ENCODE measurements around the gene SCEL.

SCEL gene

DNA sequence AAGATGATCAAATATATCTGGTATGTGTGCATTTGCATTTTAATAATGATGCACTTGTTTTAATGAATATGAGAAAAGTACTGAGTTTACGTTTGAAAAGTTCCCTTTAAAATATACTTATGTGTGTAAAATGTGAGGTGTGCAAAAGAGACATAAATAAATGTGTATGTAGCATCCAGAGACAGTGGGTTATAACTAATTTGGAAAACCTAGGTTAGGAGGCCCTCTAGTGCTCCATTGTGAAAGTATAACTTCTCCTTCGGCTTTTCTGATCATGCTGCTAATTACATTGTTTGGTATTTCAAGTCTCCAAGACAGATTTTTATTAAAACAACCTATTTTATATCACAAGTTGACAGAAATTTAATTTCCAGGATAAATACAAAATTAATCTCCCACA is 30.1 kb downstream of the SCEL start:
- ATAC-seq: peak; percentile 52
- DNase-seq: no peak
- Mint-ChIP-seq H3K36me3 (ENCODE audit: low read depth) (no peaks in the 10 kb centered on the region), H3K4me1 (no peaks in the 10 kb centered on the region), H3K4me3 (no peak overlapping the region), H3K9me3 (no peaks in the 10 kb centered on the region), H3K27ac (no peak overlapping the region), H3K27me3 (no peaks in the 10 kb centered on the region)

DNA sequence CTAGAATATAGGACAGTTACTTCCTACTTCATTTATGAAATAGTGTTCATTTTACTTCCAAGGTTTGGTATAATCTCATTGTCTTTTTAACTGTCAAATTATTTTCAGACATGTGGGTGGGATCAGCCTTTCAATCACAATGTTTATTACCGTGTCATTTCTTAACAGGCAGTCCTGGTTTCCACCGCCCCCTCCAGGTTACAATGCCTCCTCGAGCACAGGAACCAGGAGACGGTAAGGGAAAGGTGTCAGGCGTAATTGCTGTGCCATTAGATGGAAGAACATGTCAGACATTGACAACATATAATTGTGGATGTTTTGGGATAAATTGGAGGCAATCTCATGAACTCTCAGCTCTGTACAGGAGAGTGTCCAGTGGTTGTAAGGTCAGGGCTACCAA is 36.5 kb downstream of the SCEL start:
- ATAC-seq: no peak
- Mint-ChIP-seq H3K27me3 (peaks cover 21% of the 10 kb centered on the region), H3K9me3 (no peaks in the 10 kb centered on the region), H3K36me3 (ENCODE audit: low read depth) (no peaks in the 10 kb centered on the region), H3K4me3 (no peak overlapping the region), H3K4me1 (no peaks in the 10 kb centered on the region), H3K27ac (no peak overlapping the region)
- DNase-seq: no peak

DNA sequence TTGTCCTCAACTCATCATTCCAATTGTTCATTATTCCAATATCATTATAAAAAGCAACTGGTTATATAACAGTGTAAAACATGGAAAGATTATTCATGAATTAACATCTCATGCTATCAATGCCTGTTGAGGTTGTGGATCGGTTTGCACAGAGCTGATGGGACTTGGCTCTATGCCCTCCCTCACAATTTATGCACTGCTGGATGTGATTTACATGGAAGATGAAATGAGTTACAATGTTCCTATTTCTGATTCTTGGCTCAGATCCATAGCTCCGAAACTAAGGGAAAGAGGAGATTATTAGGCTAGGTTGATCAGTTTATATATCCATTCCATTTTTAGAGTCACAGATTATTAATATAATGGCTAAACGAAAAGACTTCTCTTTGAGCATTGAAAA is 38.6 kb downstream of the SCEL start:
- H3K27ac Mint-ChIP-seq: no peak overlapping the region
- H3K36me3 Mint-ChIP-seq (ENCODE audit: low read depth): no peaks in the 10 kb centered on the region
- DNase-seq: no peak
- no peaks in the 10 kb centered on the region for H3K9me3 Mint-ChIP-seq
- H3K4me1 Mint-ChIP-seq: no peaks in the 10 kb centered on the region
- no peak overlapping the region for H3K4me3 Mint-ChIP-seq
- ATAC-seq: no peak
- peaks cover 25% of the 10 kb centered on the region for H3K27me3 Mint-ChIP-seq

DNA sequence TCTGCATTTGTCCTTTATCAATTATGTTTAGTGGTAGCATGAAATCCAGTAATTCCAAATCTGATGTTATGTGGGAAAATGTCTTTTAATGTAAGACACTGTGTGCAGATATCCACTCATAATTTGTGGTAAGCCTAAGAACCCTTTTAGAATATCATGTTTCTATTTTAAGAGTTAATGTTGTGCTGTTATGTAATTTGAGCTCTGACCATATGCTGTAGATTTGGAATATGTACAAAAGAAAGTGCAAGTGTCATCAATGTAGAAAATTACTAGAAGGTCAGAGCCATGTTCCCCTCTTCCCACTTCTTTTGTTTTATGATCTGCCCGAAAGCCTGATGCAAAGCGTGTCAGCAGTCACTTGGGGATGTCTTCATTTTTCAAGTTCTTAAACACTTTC is 44.5 kb downstream of the SCEL start:
- no peak for ATAC-seq
- Mint-ChIP-seq H3K27ac (no peak overlapping the region), H3K27me3 (peaks cover 24% of the 10 kb centered on the region), H3K4me3 (no peak overlapping the region), H3K4me1 (no peaks in the 10 kb centered on the region), H3K9me3 (no peaks in the 10 kb centered on the region), H3K36me3 (ENCODE audit: low read depth) (no peaks in the 10 kb centered on the region)
- no peak for DNase-seq

DNA sequence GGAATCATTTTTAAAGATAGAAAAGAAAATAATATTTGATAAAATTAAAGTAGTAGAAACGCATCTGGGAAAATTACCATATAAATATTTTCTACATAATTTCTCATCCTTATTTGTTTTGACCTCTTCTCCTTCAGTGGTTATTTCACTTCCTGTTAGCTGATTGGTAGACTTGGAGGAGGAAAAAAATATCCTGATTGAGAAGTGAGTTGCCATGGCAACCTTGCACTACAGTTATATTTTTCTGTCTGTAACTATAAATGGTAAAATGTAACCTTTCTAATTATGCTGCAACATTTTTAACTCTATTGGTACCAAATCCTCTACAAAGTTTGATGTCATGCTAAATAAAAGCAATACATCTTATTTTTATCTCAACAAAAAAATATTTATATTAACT is 45.2 kb downstream of the SCEL start:
- H3K4me3 Mint-ChIP-seq: no peak overlapping the region
- DNase-seq (no peak), ATAC-seq (no peak)
- no peaks in the 10 kb centered on the region for H3K36me3 Mint-ChIP-seq (ENCODE audit: low read depth)
- H3K9me3 Mint-ChIP-seq: no peaks in the 10 kb centered on the region
- H3K27ac Mint-ChIP-seq: no peak overlapping the region
- H3K27me3 Mint-ChIP-seq: peaks cover 22% of the 10 kb centered on the region
- no peaks in the 10 kb centered on the region for H3K4me1 Mint-ChIP-seq

DNA sequence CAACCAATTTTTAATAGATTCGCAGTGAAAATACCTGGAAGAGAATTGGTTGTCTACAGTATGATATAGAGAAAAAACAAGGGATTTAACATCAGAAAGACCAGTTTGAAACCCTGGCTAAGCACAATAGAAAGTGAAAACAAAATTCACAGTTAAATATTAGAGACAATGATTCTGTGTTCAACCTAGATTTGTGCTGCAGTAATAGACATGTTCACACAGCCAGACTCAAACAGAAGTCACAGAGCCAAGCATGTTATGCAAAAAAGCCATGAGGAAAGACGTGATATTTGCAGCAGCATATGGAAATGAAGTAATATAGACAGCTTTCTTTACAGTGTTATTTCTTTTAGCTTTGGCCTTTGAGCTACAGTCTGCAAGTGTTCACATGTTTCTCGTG is 48.1 kb downstream of the SCEL start:
- H3K36me3 Mint-ChIP-seq (ENCODE audit: low read depth): no peaks in the 10 kb centered on the region
- ATAC-seq: no peak
- no peak for DNase-seq
- peaks cover 8% of the 10 kb centered on the region for H3K27me3 Mint-ChIP-seq
- no peak overlapping the region for H3K27ac Mint-ChIP-seq
- no peak overlapping the region for H3K4me3 Mint-ChIP-seq
- no peaks in the 10 kb centered on the region for H3K9me3 Mint-ChIP-seq
- H3K4me1 Mint-ChIP-seq: no peaks in the 10 kb centered on the region

DNA sequence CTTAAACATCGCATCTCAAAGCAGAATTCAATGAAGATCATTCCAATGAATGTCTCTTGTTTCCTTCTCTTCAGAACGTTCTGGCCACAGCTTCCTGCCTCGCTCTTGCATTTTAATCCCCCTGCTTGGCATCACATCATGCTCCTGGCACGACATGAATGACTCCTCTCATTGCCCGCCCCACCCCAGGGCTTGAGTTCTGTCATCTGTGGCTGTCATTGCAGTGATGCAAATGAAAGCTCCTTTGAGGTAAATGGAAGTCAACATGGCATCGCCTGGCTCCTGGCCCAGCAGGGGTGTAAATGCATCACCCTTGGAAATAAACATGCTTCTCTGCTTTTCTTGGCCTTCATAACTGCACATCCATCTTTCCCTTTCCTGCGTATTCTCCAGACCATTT is 48.6 kb downstream of the SCEL start:
- Mint-ChIP-seq H3K27ac (no peak overlapping the region), H3K4me3 (no peak overlapping the region), H3K4me1 (no peaks in the 10 kb centered on the region), H3K27me3 (peaks cover 8% of the 10 kb centered on the region), H3K36me3 (ENCODE audit: low read depth) (no peaks in the 10 kb centered on the region), H3K9me3 (no peaks in the 10 kb centered on the region)
- DNase-seq (no peak), ATAC-seq (no peak)

DNA sequence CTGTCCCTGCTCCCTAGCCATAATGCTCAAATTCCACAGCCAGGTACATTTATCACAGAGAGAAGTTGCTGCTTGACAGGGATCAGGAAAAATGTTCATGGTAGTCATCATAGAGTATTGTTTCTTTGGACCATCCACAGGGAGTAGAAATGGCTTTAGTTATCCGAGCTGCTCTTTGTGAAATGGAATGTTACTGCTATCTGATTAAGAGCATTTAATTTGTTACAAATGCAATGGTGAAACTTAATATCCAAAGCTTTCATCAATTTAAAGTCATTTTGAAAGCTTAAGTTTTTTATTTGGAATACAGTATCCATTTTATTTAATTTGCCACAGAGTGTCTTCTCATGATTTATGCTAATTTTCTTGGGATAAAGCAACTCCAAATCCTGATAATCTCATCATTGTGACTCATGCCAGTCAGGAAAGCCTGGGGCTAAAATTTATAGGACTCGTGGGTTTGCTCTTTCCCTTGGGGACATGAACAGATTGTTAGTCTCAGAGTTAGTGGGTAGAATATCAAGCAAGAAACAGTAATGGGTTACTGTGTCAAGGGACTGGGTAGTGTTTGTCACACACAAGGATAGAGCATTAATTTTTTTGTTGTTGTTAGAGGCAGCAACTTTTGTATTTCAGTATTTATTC is 59.8 kb downstream of the SCEL start:
- DNase-seq (no peak), ATAC-seq (no peak)
- Mint-ChIP-seq H3K4me1 (no peaks in the 10 kb centered on the region), H3K27me3 (peaks cover 26% of the 10 kb centered on the region), H3K9me3 (no peaks in the 10 kb centered on the region), H3K36me3 (ENCODE audit: low read depth) (no peaks in the 10 kb centered on the region), H3K27ac (no peak overlapping the region), H3K4me3 (no peak overlapping the region)

DNA sequence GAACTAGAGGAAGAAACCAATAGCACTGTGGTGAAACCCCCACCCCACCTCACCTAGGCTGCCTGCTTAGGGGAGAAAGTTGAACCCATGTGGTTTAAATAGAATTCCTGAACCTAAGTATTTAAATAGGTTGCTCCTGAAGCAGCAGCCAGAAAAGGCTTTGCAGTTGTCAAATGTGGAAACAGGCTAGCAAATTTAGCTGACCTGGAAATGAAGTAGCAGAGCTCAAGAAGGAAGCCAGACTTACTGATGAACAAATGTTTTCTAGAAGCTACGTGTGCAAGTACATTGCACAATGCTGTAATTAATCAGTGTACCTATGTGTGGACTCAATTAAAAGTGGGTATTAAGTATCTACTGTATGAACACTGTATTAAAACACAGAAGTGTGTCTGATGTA is 61.3 kb downstream of the SCEL start:
- H3K4me1 Mint-ChIP-seq: no peaks in the 10 kb centered on the region
- no peak for DNase-seq
- no peaks in the 10 kb centered on the region for H3K36me3 Mint-ChIP-seq (ENCODE audit: low read depth)
- H3K4me3 Mint-ChIP-seq: no peak overlapping the region
- H3K27me3 Mint-ChIP-seq: peaks cover 24% of the 10 kb centered on the region
- no peaks in the 10 kb centered on the region for H3K9me3 Mint-ChIP-seq
- no peak for ATAC-seq
- no peak overlapping the region for H3K27ac Mint-ChIP-seq

DNA sequence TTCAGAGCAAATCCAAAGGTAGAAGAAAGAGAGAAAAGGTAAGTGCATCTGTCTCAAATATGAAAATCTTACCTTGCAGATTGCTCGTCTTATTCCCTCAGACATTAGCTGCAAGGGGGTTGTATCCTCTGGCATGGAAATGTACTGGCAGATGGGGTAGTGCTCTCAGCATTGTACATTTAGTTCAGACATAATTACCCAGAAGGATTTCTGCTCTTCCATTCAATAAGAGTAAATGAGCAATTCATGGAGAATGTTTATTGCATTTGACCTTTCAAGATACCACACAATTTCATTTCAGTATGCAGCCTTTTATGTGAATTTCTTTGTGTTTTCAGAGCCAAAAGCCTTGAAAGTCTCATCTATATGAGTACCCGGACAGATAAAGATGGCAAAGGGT is 63.8 kb downstream of the SCEL start:
- DNase-seq (no peak), ATAC-seq (no peak)
- Mint-ChIP-seq H3K4me3 (no peak overlapping the region), H3K36me3 (ENCODE audit: low read depth) (no peaks in the 10 kb centered on the region), H3K27ac (no peak overlapping the region), H3K9me3 (no peaks in the 10 kb centered on the region), H3K27me3 (peaks cover 14% of the 10 kb centered on the region), H3K4me1 (no peaks in the 10 kb centered on the region)

DNA sequence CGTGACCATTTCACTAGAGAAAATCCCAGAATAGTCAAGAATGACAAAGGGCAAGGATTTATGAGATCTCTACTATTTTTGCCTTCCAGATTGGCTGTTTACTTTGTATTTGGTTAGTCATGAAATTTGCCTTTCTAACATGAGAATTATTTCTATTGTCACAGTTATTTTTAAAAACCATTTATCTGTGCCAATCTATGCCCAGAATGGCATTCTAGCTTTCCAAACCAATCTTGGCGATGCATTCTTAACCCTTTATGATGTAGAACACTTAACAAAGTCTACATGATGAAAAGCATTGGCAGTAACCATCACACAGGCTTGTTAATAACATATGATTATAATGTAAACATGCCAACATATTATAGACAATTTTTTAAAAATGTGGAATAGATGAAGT is 65.2 kb downstream of the SCEL start:
- H3K27me3 Mint-ChIP-seq: peaks cover 11% of the 10 kb centered on the region
- H3K9me3 Mint-ChIP-seq: no peaks in the 10 kb centered on the region
- no peaks in the 10 kb centered on the region for H3K4me1 Mint-ChIP-seq
- ATAC-seq (no peak), DNase-seq (no peak)
- H3K4me3 Mint-ChIP-seq: no peak overlapping the region
- H3K27ac Mint-ChIP-seq: no peak overlapping the region
- H3K36me3 Mint-ChIP-seq (ENCODE audit: low read depth): no peaks in the 10 kb centered on the region

DNA sequence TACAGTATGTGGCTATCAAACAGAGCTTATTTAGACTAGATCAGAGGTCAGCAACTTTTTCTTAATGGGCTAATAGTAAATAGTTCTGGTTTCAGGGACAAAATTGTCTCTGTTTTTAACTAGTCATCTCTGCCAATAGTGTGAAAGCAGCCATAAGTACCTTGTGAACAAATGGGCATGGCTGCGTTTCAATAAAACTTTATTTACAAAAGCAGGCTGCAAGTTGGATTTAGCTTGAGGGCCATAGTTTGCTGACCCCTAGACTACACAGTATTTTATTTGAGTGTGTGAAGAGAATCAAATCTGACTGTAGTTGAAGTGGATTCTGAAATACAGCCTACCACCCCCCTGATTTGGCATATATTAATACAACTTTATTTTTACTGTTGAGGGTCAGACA is 75.6 kb downstream of the SCEL start:
- no peak for ATAC-seq
- Mint-ChIP-seq H3K4me3 (no peak overlapping the region), H3K36me3 (ENCODE audit: low read depth) (no peaks in the 10 kb centered on the region), H3K9me3 (no peaks in the 10 kb centered on the region), H3K27me3 (peaks cover 4% of the 10 kb centered on the region), H3K27ac (no peak overlapping the region), H3K4me1 (no peaks in the 10 kb centered on the region)
- DNase-seq: no peak

DNA sequence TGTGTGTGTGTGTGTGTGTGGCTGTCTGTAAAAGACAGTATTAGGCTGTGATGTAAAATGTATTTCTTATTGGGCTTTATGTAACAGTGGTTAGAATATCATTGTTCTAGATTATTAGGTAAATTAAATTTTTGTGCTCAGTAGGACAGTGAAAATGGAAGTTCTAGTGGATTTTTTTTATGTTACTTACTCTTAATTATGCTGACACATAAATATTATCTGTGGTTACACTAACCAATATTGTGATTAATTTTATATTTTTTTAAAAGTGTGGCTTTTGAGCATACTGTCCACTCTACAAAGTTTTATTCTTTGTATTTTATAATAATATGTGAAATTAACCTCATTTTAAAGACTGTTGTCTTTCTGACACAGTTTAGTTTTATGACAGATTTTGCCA is 80.5 kb downstream of the SCEL start:
- Mint-ChIP-seq H3K4me1 (no peaks in the 10 kb centered on the region), H3K9me3 (no peaks in the 10 kb centered on the region), H3K36me3 (ENCODE audit: low read depth) (no peaks in the 10 kb centered on the region), H3K27ac (no peak overlapping the region), H3K27me3 (peaks cover 11% of the 10 kb centered on the region), H3K4me3 (no peak overlapping the region)
- DNase-seq (no peak), ATAC-seq (no peak)

DNA sequence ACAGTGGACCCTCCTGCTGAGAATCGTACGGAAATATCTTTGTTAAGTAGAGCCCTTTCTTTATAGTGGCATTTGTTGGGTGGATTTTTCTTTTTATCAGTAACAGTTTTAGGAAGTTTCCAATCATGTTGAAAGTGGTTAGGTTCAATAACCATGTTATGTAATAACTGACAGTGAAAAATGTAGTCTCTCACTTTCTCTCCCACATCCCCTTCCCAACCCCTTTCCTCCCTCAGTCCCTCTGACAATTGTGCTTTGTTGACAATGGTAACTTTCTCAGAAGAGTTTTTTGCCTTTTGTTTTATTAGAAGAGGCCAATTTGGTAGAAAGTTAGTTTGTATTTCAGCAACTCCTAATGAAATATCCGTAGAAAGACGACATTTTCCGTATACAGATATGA is 84.1 kb downstream of the SCEL start:
- no peak overlapping the region for H3K4me3 Mint-ChIP-seq
- H3K9me3 Mint-ChIP-seq: no peaks in the 10 kb centered on the region
- no peaks in the 10 kb centered on the region for H3K36me3 Mint-ChIP-seq (ENCODE audit: low read depth)
- peaks cover 7% of the 10 kb centered on the region for H3K27me3 Mint-ChIP-seq
- H3K4me1 Mint-ChIP-seq: no peaks in the 10 kb centered on the region
- ATAC-seq: no peak
- no peak overlapping the region for H3K27ac Mint-ChIP-seq
- DNase-seq: no peak

DNA sequence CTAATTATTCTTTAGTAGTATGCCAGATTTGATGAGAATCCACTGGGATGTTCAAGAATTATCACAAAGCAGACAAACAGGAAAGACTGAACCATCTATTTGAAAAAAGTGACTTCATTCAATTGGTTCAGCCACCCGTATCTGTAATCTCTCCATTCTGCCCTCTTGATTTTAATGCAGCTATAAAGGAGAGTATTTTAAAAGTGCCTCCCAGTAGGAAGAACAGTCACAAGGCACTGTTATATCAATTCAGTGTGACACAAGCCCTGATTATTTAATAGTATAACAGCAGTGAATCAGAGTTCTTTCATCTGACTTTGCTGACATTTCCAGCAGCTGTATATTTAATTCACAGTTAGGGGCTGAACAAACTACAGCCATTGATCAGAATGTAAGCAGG is 84.6 kb downstream of the SCEL start:
- Mint-ChIP-seq H3K36me3 (ENCODE audit: low read depth) (no peaks in the 10 kb centered on the region), H3K9me3 (no peaks in the 10 kb centered on the region), H3K4me3 (no peak overlapping the region), H3K4me1 (no peaks in the 10 kb centered on the region), H3K27me3 (peaks cover 7% of the 10 kb centered on the region), H3K27ac (no peak overlapping the region)
- no peak for DNase-seq
- no peak for ATAC-seq

DNA sequence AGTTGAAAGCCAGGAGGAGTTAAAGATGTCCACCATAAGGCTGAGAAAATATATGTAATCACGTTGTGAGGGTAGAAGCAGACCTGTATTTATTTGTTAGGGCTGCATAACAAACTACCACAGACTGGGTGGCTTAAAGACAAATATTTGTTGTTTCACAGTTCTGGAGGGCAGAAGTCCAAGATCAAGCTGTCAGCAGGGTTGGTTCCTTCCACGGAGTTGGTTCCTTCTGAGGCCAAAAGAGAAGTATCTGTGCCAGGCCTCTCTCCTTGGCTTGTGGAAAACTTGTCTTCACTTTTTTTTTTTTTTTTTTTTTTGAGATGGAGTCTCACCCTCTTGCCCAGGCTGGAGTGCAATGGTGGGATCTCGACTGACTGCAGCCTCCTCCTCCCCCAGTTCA is 88.3 kb downstream of the SCEL start:
- Mint-ChIP-seq H3K4me1 (no peaks in the 10 kb centered on the region), H3K36me3 (ENCODE audit: low read depth) (no peaks in the 10 kb centered on the region), H3K27me3 (peaks cover 9% of the 10 kb centered on the region), H3K27ac (no peak overlapping the region), H3K9me3 (no peaks in the 10 kb centered on the region), H3K4me3 (no peak overlapping the region)
- ATAC-seq (no peak), DNase-seq (no peak)

All from activated naive CD8-positive, alpha-beta T cell treated with anti-CD3 and anti-CD28 coated beads, Interleukin-2, amount 50 U/mL, for 24 hours (primary cell).